ENCODE results near the gene POC1B.
"Not testable (repeated sequence)": the region's sequence is repeated elsewhere in the genome, so short reads cannot be mapped to it uniquely, and the experiment has no call there.

Gene POC1B

GRCh38 chr12:89459279-89459678 lies 66.6 kb downstream of the POC1B start:
- DNase-seq = not testable (repeated sequence)

GRCh38 chr12:89456565-89456964 lies 69.3 kb downstream of the POC1B start:
- DNase-seq = no peak

GRCh38 chr12:89454080-89454848 lies 71.6 kb downstream of the POC1B start:
- no peak for DNase-seq

GRCh38 chr12:89453121-89453978 lies 72.5 kb downstream of the POC1B start:
- no peak for DNase-seq

DNA sequence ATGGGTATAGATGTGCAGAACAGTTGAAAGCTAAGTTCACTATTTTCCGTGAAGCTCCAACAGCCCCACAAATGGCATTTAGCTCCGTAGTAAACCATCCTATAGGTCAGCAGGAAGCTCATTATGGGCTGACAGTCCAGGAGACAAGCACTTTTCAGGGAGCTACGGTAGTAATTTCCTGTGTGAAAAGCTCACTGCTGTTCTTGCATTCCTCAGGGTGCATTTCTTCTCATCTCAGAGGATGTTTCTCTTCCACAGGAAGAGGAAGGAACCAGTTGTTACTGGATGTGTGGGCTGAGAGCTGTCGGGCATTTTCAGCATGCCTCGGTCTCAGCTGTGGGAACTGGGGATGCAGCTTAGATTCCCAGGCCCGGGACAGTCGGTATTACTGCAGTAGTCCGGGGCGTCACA lies 74.0 kb downstream of the POC1B start:
- DNase-seq = no peak

- no peak for DNase-seq
These were observed 74.9 kb downstream of the POC1B start for GRCh38 chr12:89450907-89451306.

DNA sequence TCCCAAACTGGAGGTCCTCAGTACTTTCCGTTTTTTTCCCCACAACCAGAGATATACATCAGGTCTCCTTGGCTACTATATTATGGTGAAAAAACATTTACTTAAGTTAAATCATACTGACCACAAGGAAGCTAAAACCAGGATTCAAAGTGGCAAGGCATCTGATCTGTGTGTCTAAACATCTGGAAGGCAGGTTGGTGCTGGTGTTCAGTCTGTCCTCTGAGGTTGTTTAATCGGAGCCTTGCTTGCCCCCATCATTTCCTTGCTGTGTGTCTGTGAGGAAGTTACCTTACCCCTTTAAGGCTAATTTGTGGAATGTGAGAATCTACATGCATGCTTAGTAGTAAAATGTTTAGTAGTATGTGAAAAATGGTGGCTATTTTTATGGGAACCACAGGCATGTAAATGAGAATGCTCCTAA lies 76.9 kb downstream of the POC1B start:
- DNase-seq = no peak

- DNase-seq = no peak
These were observed 77.3 kb downstream of the POC1B start for GRCh38 chr12:89448526-89448925.

GRCh38 chr12:89439941-89440340 lies 85.9 kb downstream of the POC1B start:
- no peak for DNase-seq

DNA sequence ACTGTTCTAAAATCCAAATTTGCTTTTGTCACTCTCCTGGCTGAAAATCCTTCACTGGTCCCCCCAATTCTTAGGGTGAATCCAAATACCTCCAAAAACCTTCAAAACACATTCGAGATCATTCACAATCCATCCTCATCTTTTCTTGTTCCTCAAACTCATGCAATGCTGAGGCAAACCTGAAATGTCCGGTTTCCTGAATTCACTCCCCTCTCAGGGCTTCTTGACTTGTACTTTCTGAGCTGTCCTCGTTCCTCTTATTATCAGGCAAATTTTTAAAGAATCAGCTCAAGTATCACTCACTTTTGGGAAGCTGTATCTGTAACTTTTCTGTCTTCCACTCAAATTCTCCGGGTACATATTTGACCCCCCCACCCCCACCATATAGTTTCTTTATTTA lies 88.6 kb downstream of the POC1B start:
- DNase-seq = no peak

DNA sequence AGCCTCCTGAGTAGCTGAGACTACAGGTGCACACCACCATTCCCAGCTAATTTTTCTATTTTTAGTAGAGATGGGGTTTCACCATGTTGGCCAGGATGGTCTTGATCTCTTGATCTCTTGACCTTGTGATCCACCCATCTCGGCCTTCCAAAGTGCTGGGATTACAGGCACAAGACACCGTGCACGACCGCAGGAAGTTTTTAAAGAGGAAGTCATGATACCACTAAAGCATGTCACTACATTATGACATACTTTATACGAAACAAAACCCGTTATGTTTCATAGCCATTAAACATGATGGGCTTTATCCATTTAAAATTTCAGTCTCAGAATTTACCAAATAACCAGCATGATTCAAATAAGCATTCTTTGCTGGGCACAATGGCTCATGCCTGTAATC lies 89.8 kb downstream of the POC1B start:
- DNase-seq = no peak

GRCh38 chr12:89433634-89434033 lies 92.2 kb downstream of the POC1B start:
- no peak for DNase-seq

DNA sequence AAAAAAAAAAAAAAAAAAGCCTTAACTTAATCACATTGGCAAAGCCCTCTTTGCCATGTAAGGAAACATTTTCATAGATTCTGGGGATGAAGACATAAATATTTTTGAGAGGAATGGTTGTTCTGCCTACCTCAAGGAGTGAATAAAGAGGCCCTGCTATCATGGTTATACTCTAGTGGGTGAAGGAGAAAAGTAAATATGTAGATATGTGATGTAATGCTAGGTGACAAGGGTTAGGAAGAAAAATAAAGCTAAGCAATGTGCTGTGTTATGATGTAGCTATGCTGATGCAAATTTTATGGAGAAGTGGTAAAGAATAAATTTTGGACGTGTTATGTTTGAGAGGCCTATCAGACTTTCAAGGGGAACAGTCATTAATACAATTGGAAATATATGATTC lies 93.5 kb downstream of the POC1B start:
- no peak for DNase-seq

GRCh38 chr12:89429528-89429927 lies 96.3 kb downstream of the POC1B start:
- DNase-seq = no peak

GRCh38 chr12:89427508-89428156 lies 98.2 kb downstream of the POC1B start:
- no peak for DNase-seq

DNA sequence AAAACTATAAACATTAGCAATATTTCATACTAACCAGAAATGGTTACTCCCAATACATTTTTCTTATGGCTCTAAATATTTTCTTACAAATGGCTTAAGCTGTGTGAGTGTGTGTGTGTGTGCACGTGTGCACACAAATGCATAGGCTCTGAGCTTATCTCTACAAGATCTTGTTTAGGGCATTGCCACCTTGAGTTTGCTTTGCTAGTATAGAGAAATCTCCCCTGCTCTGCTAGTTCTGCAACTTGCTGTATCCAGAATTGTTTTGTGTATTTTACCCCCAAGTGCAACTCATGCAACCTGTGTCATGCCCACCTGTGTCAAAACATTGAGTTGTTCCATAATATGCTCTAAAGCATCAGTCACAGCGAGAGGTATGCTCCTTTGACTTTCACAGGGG lies 101.0 kb downstream of the POC1B start:
- DNase-seq = no peak

GRCh38 chr12:89424389-89424788 lies 101.5 kb downstream of the POC1B start:
- DNase-seq = no peak

GRCh38 chr12:89421092-89421835 lies 104.6 kb downstream of the POC1B start:
- no peak for DNase-seq

DNA sequence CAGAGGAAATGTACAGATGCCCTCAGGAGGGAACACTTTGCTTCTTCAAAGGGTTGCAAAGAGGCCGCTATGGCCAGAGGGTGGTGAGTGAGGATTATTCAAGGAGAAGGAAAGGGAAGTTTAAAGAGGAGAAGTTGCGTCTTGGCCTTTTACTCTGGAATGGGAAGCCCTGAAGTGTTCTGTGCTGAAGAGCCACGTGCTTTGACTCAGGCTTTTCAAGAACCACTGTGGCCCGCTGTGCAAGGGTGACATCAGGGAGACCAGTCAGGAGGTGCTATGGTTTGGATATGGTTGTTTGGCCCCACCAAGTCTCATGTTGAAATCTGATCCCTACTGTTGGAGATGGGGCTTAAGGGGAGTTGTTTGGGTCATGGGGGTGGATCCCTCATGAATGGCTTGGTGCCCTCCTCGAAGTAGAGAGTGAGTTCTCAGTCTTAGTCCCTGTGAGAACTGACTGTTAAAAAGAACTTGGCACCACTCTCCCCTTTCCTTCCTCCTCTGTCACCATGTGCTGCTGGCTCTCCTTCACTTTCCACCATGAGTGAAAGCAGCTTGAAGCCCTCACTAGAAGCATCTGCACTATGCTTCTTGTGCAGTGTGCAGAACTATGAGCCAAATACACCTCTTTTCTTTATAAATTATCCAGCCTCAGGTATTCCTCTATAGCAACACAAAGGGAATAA lies 107.5 kb downstream of the POC1B start:
- no peak for DNase-seq

- no peak for DNase-seq
These were observed 108.4 kb downstream of the POC1B start for GRCh38 chr12:89417246-89417977.

DNA sequence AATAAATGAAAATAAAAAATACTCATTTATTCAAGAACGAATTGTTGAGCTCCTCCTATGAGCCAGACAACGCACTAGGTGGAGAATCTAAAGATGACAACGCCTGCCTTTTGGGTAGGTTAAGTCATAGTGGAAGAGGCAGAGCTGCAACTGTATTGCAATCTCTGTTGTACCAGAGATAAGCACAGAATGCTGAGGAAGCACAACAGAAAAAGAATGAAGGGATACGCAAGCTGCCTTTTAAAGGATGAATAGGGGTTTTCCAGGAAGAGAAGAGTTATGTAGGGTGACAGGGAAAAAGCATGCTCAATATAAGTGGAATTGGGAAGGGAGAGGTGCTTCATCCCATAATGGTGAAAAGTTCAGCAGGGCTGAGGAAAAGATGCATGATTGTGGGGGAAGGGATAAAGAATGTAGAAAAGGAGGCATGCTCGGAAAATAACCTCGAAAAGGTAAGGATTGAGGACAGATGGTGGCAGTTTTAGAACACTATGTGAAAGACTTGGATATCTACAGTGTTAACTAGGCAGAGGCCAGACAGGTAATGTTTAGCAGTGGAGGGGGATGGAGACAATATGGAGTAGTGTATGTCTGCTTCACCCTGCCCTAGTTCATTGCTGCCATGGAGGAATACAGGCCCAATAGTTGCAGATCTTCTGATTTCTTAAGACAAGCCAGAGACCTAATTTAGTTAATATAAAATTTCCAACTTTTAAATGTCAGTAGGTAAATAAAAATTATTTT lies 109.6 kb downstream of the POC1B start:
- DNase-seq = no peak
